Tibial artery (tissue), 4 donors: Measurements from ENCODE around the gene ADAM12.
A peak's percentile ranks its signal among the peaks of the same experiment; 100 is the strongest.

Experiments
- DNase-seq, 2 donors: peaks; one replicate each; pipeline ENCODE4 v3.0.0-alpha.2; 2019
- H3K27ac ChIP-seq, 2 donors: fragments of 200-600 bp; sonication (generic) in 1 of 2; 1 replicate in 1 of 2; 2 replicates in 1 of 2; pipeline ENCODE4 v1.5.1; 2018 to 2019; ENCODE audit warnings: mild to moderate bottlenecking in 1 of 2
- H3K27me3 ChIP-seq, 2 donors: fragments of 200-600 bp; sonication (generic) in 1 of 2; one replicate each; pipeline versions ENCODE4 v1.5.1 to v1.6.0; 2016 to 2019
- H3K36me3 ChIP-seq, 3 donors: fragments of 200-600 bp; sonication (generic) in 2 of 3; one replicate each; pipeline ENCODE4 v1.5.1; 2016 to 2019; ENCODE audit warnings: mild to moderate bottlenecking in 2 of 3
- H3K4me1 ChIP-seq, 4 donors: fragments of 200-600 bp; sonication (generic) in 2 of 4; 1 replicate in 3 of 4; 2 replicates in 1 of 4; pipeline ENCODE4 v1.5.1; 2016 to 2019
- H3K4me3 ChIP-seq, 2 donors: fragments of 200-600 bp; sonication (generic) in 1 of 2; 1 replicate in 1 of 2; 2 replicates in 1 of 2; pipeline ENCODE4 v1.5.1; 2018 to 2019; ENCODE audit warnings: mild to moderate bottlenecking in 2 of 2
- H3K9me3 ChIP-seq, 3 donors: fragments of 200-600 bp; sonication (generic) in 1 of 3; one replicate each; pipeline ENCODE4 v1.5.1; 2016 to 2019
- intact Hi-C: fragments of 100-400 bp; cut with DNase I; formaldehyde crosslinking; loops from one replicate; pipeline ENCODE4 v1.15.0; 2023; ENCODE audit warnings: low total_unique reads
- TF ChIP-seq, protein P1 (sequence below), 2 experiments: fragments of 200-600 bp in 1 of 2; fragments of 450-650 bp in 1 of 2; IDR thresholded peaks; one replicate each; pipeline ENCODE4 v1.5.1; 2017 to 2019; ENCODE audit warnings: antibody characterized with exemption in 2 of 2, mild to moderate bottlenecking in 1 of 2, moderate library complexity in 1 of 2

ADAM12 gene

DNA sequence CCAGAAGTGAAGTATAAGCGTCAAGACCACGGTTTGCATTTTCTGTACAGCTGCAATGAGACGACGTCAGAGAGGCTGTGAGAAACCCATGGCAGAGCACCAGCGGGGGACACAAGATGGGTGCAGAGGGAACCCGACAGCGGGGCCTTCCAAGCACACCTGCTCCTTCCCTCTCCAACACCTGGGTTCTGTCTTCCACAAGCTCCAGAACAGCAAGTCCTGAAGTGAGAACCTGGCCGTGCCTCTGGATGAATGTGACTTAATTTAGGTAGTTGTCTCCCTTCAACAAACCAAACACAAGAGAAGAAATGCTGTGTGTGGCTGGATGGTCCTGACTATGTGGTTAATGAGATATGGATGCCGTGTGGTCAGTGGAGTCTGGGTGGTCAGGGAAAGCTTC is 76.1 kb downstream of the ADAM12 start:
- TF ChIP-seq, protein P1, sequence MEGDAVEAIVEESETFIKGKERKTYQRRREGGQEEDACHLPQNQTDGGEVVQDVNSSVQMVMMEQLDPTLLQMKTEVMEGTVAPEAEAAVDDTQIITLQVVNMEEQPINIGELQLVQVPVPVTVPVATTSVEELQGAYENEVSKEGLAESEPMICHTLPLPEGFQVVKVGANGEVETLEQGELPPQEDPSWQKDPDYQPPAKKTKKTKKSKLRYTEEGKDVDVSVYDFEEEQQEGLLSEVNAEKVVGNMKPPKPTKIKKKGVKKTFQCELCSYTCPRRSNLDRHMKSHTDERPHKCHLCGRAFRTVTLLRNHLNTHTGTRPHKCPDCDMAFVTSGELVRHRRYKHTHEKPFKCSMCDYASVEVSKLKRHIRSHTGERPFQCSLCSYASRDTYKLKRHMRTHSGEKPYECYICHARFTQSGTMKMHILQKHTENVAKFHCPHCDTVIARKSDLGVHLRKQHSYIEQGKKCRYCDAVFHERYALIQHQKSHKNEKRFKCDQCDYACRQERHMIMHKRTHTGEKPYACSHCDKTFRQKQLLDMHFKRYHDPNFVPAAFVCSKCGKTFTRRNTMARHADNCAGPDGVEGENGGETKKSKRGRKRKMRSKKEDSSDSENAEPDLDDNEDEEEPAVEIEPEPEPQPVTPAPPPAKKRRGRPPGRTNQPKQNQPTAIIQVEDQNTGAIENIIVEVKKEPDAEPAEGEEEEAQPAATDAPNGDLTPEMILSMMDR (IDR thresholded peaks at IDR 0.05): no peak
- Histone ChIP-seq H3K27me3 (no peaks in the 10 kb centered on the region), H3K27ac (no peak overlapping the region), H3K4me3 (no peak overlapping the region), H3K36me3 (no peaks in the 10 kb centered on the region), H3K4me1 (peaks cover 0 to 16% (median 9%) of the 10 kb centered on the region in 4 donors), H3K9me3 (no peaks in the 10 kb centered on the region)
- no peak for DNase-seq
- intact Hi-C loops: no loop called here

DNA sequence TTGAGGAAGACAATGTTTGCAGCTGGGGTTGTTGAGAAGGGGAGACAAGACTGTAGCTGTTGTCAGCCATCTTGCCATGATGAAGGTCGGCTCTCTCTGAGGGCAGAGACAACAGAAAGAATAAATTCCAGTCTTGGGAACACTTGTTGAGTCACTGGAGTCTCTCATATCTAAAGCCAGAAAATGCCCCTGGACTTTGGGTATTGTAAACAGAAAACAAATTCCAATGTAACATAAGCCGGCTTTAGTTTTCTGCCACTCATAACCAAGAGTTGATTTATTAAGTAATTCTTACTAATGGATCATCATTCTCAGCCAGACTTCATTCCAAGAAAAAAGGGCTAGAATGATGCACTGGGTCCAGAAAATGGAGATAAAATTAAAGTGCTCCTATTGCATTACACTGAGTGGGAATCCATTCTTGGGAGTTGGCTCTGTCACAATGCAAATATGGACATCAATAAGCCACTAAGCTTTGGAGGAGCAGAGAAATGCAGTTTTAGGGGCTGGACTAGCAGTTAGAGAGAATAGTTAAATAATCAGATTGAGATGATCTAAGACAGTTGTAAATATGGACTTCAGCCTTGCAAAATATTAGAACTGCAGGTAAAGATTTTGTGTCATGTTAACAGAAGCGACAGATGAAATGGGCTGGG is 78.9 kb downstream of the ADAM12 start:
- intact Hi-C loops: no loop called here
- peaks cover 0 to under 1% (median 0%) of the 10 kb centered on the region in 3 donors for H3K9me3 ChIP-seq
- H3K27me3 ChIP-seq: no peaks in the 10 kb centered on the region
- H3K36me3 ChIP-seq: no peaks in the 10 kb centered on the region
- no peak overlapping the region for H3K4me3 ChIP-seq
- H3K4me1 ChIP-seq: no peaks in the 10 kb centered on the region
- no peak overlapping the region for H3K27ac ChIP-seq
- no peak for DNase-seq
- TF ChIP-seq, protein P1 (IDR thresholded peaks at IDR 0.05): no peak

DNA sequence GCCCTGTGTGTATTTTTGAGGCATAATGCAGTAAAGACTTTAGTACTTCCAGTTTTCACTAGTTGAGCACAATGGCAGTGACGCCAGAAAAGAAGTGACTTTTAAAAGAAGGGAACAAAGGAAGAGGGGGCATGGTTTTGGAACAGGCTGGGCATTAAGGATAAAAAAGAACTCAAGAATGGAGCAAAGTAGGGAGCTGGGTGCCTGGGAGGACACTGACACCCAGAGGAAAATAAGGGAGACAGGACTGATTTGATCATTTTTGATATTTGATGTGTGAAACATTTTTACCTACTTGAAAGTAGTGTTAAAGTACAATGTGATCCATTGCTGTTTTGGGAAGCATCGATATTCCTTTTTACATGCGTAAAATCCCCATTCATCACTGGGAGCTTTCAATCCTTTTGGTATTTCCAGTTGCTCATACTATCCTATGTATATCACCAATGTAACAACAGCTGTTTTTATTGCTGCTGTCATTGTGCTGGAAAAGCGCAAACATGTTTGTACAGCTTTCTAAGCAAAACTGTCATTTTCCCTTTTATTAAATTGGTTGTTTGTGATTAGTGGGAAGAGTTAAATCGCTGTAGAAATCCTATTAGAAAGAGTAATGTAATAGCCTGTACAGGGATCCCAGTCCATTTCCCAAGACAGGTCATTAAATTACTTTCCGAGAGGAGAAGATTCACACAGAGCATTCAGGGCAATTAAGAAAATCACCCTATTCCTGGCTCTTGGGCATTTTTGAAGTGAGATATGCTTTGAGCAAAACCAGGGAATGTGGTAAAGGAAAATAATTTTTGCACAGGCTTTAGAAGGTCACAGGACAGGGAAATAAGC is 85.2 kb downstream of the ADAM12 start:
- Histone ChIP-seq H3K4me3 (no peak overlapping the region), H3K9me3 (peaks cover 0 to 7% (median 0%) of the 10 kb centered on the region in 3 donors), H3K27ac (no peak overlapping the region), H3K36me3 (no peaks in the 10 kb centered on the region), H3K27me3 (no peaks in the 10 kb centered on the region), H3K4me1 (no peaks in the 10 kb centered on the region)
- TF ChIP-seq, protein P1 (IDR thresholded peaks at IDR 0.05): peak in 1 of 2 experiments; percentile 25
- intact Hi-C loops: no loop called here
- DNase-seq: no peak

DNA sequence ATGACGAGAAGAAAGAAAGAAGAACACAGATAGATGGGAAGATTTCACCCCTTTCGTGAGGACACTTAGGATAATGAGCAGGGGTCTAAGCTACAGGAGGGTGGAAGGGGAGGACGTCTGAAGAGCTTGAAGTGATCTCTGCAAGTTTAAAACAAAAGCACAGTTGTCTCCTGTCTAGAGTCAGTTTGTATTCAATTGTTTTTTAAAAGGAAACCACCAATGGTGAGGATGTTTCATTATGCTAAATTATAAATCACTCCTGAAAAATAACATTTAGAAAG is 85.9 kb downstream of the ADAM12 start:
- H3K27me3 ChIP-seq: no peaks in the 10 kb centered on the region

DNA sequence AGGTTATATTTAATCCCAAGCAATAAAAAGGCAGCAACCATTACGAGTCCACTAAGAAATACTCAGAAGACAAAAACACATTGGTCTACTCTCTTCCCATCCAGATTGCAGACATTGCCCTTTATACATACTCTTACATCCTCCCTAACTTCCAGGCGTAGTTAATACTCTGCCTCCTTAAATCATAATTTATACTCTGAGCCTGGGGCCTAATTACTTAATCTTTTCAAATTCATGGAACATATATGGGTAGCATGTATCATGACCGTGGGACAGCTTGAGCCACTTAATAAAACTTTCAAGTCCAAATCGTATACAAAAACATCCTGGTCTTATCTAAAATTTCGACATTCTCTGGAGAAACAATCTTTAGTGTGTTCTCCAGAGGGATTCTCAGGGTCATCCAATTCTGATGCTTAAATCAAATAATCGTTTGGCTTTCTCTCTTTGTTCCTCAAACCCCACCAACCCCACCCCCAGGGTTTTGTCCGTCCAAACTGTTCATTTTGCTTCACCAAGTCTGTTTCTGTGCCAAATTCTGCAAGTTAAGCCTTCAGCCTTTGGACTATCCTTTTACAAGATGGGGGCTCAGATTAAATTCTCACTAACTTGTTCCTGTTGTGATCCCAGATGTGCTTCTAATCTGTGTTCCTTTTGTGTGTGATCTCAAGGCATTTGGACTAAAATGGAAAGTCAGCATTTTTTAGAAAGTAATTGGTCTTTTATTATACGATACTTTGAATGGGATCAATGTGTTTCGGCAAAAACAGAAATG is 86.4 kb downstream of the ADAM12 start:
- TF ChIP-seq, protein P1 (IDR thresholded peaks at IDR 0.05): no peak
- Histone ChIP-seq H3K27ac (no peak overlapping the region), H3K9me3 (peaks cover 0 to 7% (median 0%) of the 10 kb centered on the region in 3 donors), H3K4me1 (no peaks in the 10 kb centered on the region), H3K4me3 (no peak overlapping the region), H3K27me3 (no peaks in the 10 kb centered on the region), H3K36me3 (no peaks in the 10 kb centered on the region)
- intact Hi-C loops: no loop called here
- DNase-seq: no peak

More for the DNA sequence above, 85.9 kb downstream of the ADAM12 start:
- Histone ChIP-seq H3K4me1 (no peaks in the 10 kb centered on the region), H3K4me3 (no peak overlapping the region), H3K9me3 (peaks cover 0 to 7% (median 0%) of the 10 kb centered on the region in 3 donors), H3K27ac (no peak overlapping the region), H3K36me3 (no peaks in the 10 kb centered on the region)
- no peak for DNase-seq
- TF ChIP-seq, protein P1 (IDR thresholded peaks at IDR 0.05): no peak
- intact Hi-C loops: no loop called here
